Colonic mucosa (tissue), 4 donors: ENCODE data around the gene SAP30L. TPM values are rescaled to one million over a fixed set of nuclear protein-coding genes. Genes with fewer than 3 reads are reported as not detected.

Experiments used
- DNase-seq: peaks from one replicate; pipeline ENCODE4 v3.0.0-alpha.2; 2020
- H3K27ac ChIP-seq: fragments of 200-600 bp; one replicate; pipeline ENCODE4 v1.8.0; 2021
- H3K27me3 ChIP-seq: fragments of 200-600 bp; one replicate; pipeline ENCODE4 v1.8.0; 2021
- H3K36me3 ChIP-seq: fragments of 200-600 bp; one replicate; pipeline ENCODE4 v1.8.0; 2021
- H3K4me1 ChIP-seq: fragments of 200-600 bp; one replicate; pipeline ENCODE4 v1.8.0; 2021; ENCODE audit warnings: mild to moderate bottlenecking
- H3K4me3 ChIP-seq: fragments of 200-600 bp; one replicate; pipeline ENCODE4 v1.8.0; 2021
- H3K9ac ChIP-seq, 2 donors: one replicate each; pipeline ENCODE4 v1.7.0; 2013; ENCODE audit warnings: control low read depth in 2 of 2, low read depth in 2 of 2, low read length in 2 of 2
- H3K9me3 ChIP-seq: fragments of 200-600 bp; one replicate; pipeline ENCODE4 v1.8.0; 2021
- CTCF ChIP-seq: fragments of 200-600 bp; IDR thresholded peaks from one replicate; pipeline ENCODE4 v1.8.0; 2022; ENCODE audit warnings: antibody characterized with exemption, mild to moderate bottlenecking
- intact Hi-C: fragments of 100-400 bp; cut with DNase I; formaldehyde crosslinking; loops from one replicate; pipeline ENCODE4 v1.14.1; 2022
- total RNA-seq, 2 donors: library from RNA; stranded (reverse); fragmentation: NEBNext Ultra II Directional in 1 of 2; extraction: Animal tissue kit (Norgen Biotek cat#: 25700) in 1 of 2; gene quantifications; one replicate each; pipeline ENCODE4 v1.2.1, GENCODE V29; 2021
- donor health status: healthy.
- donor health status: DM: no; HTN: no; CAD: no.
- donor health status: DM: no; HTN: no; CAD: no.

The SAP30L gene
- total RNA-seq, 2 donors from 2014 or later, result 38.2 to 47.0 TPM

DNA sequence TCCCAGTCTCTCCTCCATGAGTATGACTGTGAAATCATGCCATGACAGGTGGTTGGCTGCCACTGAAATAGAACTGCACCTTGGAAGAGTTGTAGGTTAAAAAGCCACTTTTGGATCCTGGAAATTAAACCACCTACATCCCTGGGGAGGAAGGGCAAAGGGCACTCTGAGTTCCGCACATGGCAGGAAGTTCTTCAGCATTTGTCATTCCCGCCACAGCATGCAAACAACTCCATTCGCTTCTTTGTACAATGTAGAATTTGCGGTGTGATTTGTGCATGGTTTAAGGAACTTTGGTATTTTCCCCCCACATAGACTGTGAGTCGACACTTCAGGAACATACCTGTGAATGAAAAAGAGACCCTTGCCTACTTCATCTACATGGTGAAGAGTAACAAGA, 9.8 kb downstream of the SAP30L start:
- Histone ChIP-seq H3K4me1 (no peaks in the 10 kb centered on the region), H3K9ac (no peak overlapping the region), H3K27ac (no peak overlapping the region), H3K27me3 (no peaks in the 10 kb centered on the region), H3K4me3 (no peak overlapping the region), H3K36me3 (peaks cover 6% of the 10 kb centered on the region), H3K9me3 (no peaks in the 10 kb centered on the region)
- DNase-seq, result no peak
- no peak for TF ChIP-seq CTCF
- intact Hi-C loops, result no loop called here

DNA sequence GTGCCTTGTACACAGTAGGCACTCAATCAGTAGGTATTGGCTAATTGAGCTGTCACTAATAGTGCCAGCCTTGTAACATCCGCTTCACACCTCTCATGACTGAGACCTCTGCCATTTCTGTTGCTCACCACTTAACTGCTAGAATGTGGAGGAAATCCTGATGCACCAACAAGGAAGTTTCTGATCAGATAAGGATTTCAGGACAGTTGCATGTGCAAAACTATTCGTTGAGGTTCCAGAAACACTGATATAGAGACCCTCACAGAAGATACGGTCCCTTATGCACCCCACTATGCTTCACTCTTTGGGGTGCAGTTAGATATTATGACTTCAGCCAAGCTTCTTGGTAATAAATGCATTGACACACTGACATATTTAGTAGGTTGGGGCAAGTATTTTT, 10.7 kb downstream of the SAP30L start:
- Histone ChIP-seq H3K27me3 (no peaks in the 10 kb centered on the region), H3K36me3 (peaks cover 6% of the 10 kb centered on the region), H3K4me3 (no peak overlapping the region), H3K4me1 (no peaks in the 10 kb centered on the region), H3K9ac (no peak overlapping the region), H3K9me3 (no peaks in the 10 kb centered on the region), H3K27ac (no peak overlapping the region)
- TF ChIP-seq CTCF, result no peak
- DNase-seq, result no peak
- intact Hi-C loops, result no loop called here

GRCh38 chr5:154459015-154459414, 13.2 kb downstream of the SAP30L start:
- Histone ChIP-seq H3K4me1 (no peaks in the 10 kb centered on the region), H3K27ac (no peak overlapping the region), H3K36me3 (peaks cover 6% of the 10 kb centered on the region), H3K9ac (no peak overlapping the region), H3K27me3 (no peaks in the 10 kb centered on the region), H3K4me3 (no peak overlapping the region), H3K9me3 (no peaks in the 10 kb centered on the region)
- DNase-seq, result no peak
- TF ChIP-seq CTCF, result no peak
- intact Hi-C loops, result no loop called here

DNA sequence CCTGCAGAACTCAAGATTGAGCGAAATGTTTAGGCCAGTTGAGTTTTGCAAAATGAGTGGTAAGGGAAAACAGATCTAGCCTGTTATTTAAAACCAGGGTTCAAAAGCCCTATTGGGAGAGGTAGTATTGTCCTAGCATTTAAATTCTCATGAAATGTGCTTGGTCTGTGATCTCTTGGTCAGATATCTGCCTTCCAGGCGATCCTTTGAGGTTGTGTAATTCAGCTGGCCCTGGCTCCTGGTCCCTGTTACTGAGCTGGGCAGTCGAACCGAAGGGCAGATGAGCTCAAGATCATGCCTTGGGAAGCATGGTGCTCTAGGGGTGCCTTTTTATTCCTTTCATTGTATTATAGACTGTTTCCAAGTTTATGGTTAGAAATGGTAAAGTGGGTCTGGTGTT, 14.4 kb downstream of the SAP30L start:
- no peak for TF ChIP-seq CTCF
- Histone ChIP-seq H3K9ac (no peak overlapping the region), H3K4me3 (no peak overlapping the region), H3K9me3 (no peaks in the 10 kb centered on the region), H3K27me3 (no peaks in the 10 kb centered on the region), H3K27ac (no peak overlapping the region), H3K36me3 (peaks cover 6% of the 10 kb centered on the region), H3K4me1 (no peaks in the 10 kb centered on the region)
- no peak for DNase-seq
- intact Hi-C loops, result no loop called here

GRCh38 chr5:154461531-154461930, 15.7 kb downstream of the SAP30L start:
- H3K9me3 ChIP-seq, result no peaks in the 10 kb centered on the region
- intact Hi-C loops, result no loop called here
- no peak for TF ChIP-seq CTCF
- H3K9ac ChIP-seq, result no peak overlapping the region
- no peak for DNase-seq
- H3K36me3 ChIP-seq, result no peaks in the 10 kb centered on the region
- H3K4me3 ChIP-seq, result no peak overlapping the region
- no peak overlapping the region for H3K27ac ChIP-seq
- no peaks in the 10 kb centered on the region for H3K4me1 ChIP-seq
- H3K27me3 ChIP-seq, result no peaks in the 10 kb centered on the region

DNA sequence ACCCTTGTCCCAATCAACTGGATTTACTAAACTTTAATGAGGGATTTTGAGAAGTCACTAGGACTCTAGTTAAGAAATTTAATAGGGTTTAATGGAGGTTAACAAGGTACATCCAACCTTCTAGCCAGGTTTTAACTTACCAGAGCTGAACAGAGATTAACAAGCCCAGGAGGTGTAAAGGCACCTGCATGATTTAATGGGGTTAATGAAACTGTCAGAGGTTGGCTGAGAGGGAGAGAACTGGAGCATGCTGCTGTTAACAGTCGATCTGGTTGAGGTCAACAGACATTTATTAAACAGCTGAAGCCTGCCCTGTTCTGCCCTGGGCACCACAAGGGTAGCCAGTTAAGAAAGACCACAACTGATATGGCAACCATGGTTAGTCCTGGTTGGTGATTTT, 18.6 kb downstream of the SAP30L start:
- TF ChIP-seq CTCF, result no peak
- Histone ChIP-seq H3K9me3 (no peaks in the 10 kb centered on the region), H3K4me3 (no peak overlapping the region), H3K4me1 (no peaks in the 10 kb centered on the region), H3K36me3 (no peaks in the 10 kb centered on the region), H3K9ac (no peak overlapping the region), H3K27me3 (no peaks in the 10 kb centered on the region), H3K27ac (no peak overlapping the region)
- DNase-seq, result no peak
- intact Hi-C loops, result no loop called here
